HCT116 (cell line): Measurements from ENCODE around the gene ADORA1. TPM values are rescaled to one million over a fixed set of nuclear protein-coding genes. Genes with fewer than 3 reads are reported as not detected.

Experiments
- ATAC-seq: fragments of 200-7000 bp; cut with Tn5 transposase; 2 replicates; pipeline ENCODE4 v1.9.1; 2020; ENCODE audit warnings: mild to moderate bottlenecking, moderate library complexity
- BruUV-seq: library from RNA; stranded (reverse); fragments of 400-500 nt; replicated peaks from 2 replicates; lab custom pipeline; 2021; lab: Mats Ljungman, UMichigan
- CTCF ChIA-PET: fragments of 300-600 bp; sonication (Branson Sonifier 250); formaldehyde crosslinking; loops from one replicate; lab custom pipeline; 2021; ENCODE audit warnings: antibody characterized with exemption; lab: Charles Lee
- POLR2A ChIA-PET: fragments of 300-600, 350-600 bp; sonication (Branson Sonifier 250); formaldehyde crosslinking; loops from one replicate; lab custom pipeline; 2021; ENCODE audit warnings: antibody characterized with exemption; lab: Charles Lee
- RAD21 ChIA-PET, 2 experiments: fragments of 300-600 bp; sonication (Branson Sonifier 250); formaldehyde crosslinking; loops; one replicate each; lab custom pipeline; 2023; ENCODE audit warnings: low total read pairs in 2 of 2; ENCODE audit not compliant: uncharacterized antibody in 2 of 2, unreplicated experiment in 2 of 2, low non-redundant PET in 1 of 2; lab: Charles Lee
- DNase-seq: peaks from one replicate; pipeline ENCODE4 v3.0.0-alpha.2; 2010; ENCODE audit warnings: low read depth, low spot score
- H2AFZ ChIP-seq: fragments of 200-600 bp; shearing (Covaris generic), sonication (generic); 2 replicates; pipeline ENCODE4 v1.6.1; 2017; ENCODE audit warnings: low read depth, mixed run types, mixed read lengths, antibody characterized with exemption, low read length; ENCODE audit not compliant: poor library complexity, severe bottlenecking
- H3K27ac ChIP-seq: 2 replicates; pipeline ENCODE4 v1.5.1; 2012; ENCODE audit warnings: low read depth, low read length
- H3K27me3 ChIP-seq: fragments of 200-600 bp; sonication (generic); 2 replicates; pipeline ENCODE4 v1.6.1; 2016; ENCODE audit warnings: mixed run types, low read length, mixed read lengths; ENCODE audit not compliant: insufficient read depth
- H3K36me3 ChIP-seq, 2 experiments: fragments of 200-500 bp in 1 of 2; fragments of 200-600 bp in 1 of 2; sonication (Bioruptor generic) in 1 of 2; sonication (generic) in 1 of 2; 2 replicates each; pipeline versions ENCODE4 v1.5.1 to v1.6.1; 2014 to 2016; ENCODE audit warnings: low read length in 2 of 2, inconsistent platforms in 1 of 2, mixed read lengths in 1 of 2, mixed run types in 1 of 2; ENCODE audit not compliant: insufficient read depth in 2 of 2, control insufficient read depth in 1 of 2
- H3K4me1 ChIP-seq, 2 experiments: fragments of 200-600 bp in 1 of 2; sonication (generic) in 1 of 2; 2 replicates each; pipeline versions ENCODE4 v1.5.1 to v1.6.1; 2012 to 2017; ENCODE audit warnings: low read length in 2 of 2, inconsistent platforms in 1 of 2, mild to moderate bottlenecking in 1 of 2, mixed read lengths in 1 of 2, mixed run types in 1 of 2, moderate library complexity in 1 of 2; ENCODE audit not compliant: insufficient read depth in 2 of 2, control insufficient read depth in 1 of 2
- H3K4me2 ChIP-seq: fragments of 200-600 bp; sonication (generic); 2 replicates; pipeline ENCODE4 v1.6.1; 2017; ENCODE audit warnings: mixed run types, low read length, mixed read lengths
- H3K4me3 ChIP-seq, 2 experiments: fragments of 200-600 bp in 1 of 2; sonication (generic) in 1 of 2; replicated peaks in 1 of 2; 2 replicates each; pipeline ENCODE4 v1.5.1; 2011 to 2016; ENCODE audit warnings: low read length in 2 of 2, control low read depth in 1 of 2, low read depth in 1 of 2, mild to moderate bottlenecking in 1 of 2, mixed read lengths in 1 of 2, mixed run types in 1 of 2
- H3K79me2 ChIP-seq: fragments of 200-600 bp; sonication (generic); 2 replicates; pipeline ENCODE4 v1.6.1; 2017; ENCODE audit warnings: mild to moderate bottlenecking, mixed run types, low read length, moderate library complexity, mixed read lengths; ENCODE audit not compliant: insufficient read depth
- H3K9ac ChIP-seq: fragments of 200-600 bp; sonication (generic); 2 replicates; pipeline ENCODE4 v1.6.1; 2016; ENCODE audit warnings: low read length, mixed read lengths
- H3K9me2 ChIP-seq: fragments of 200-600 bp; sonication (generic), shearing (Covaris generic); 2 replicates; pipeline ENCODE4 v1.6.1; 2017; ENCODE audit warnings: mixed run types, mild to moderate bottlenecking, moderate library complexity; ENCODE audit not compliant: insufficient read depth
- H3K9me3 ChIP-seq, 2 experiments: fragments of 200-500 bp in 1 of 2; fragments of 200-600 bp in 1 of 2; sonication (Bioruptor generic) in 1 of 2; sonication (generic) in 1 of 2; 2 replicates each; pipeline ENCODE4 v1.6.1; 2014 to 2017; ENCODE audit warnings: low read length in 2 of 2, mixed read lengths in 2 of 2, inconsistent platforms in 1 of 2, low read depth in 1 of 2, mild to moderate bottlenecking in 1 of 2, mixed run types in 1 of 2, moderate library complexity in 1 of 2; ENCODE audit not compliant: control insufficient read depth in 1 of 2, insufficient read depth in 1 of 2
- H4K20me1 ChIP-seq: fragments of 200-600 bp; sonication (generic), shearing (Covaris generic); 2 replicates; pipeline ENCODE4 v1.6.1; 2017; ENCODE audit warnings: mixed run types, mild to moderate bottlenecking, moderate library complexity; ENCODE audit not compliant: insufficient read depth
- CEBPB ChIP-seq: IDR thresholded peaks from 2 replicates; pipeline ENCODE4 v1.6.1; 2012; ENCODE audit warnings: low read depth
- EGR1 ChIP-seq: IDR thresholded peaks from 2 replicates; pipeline ENCODE4 v1.6.1; 2012; ENCODE audit warnings: low read depth
- ELF1 ChIP-seq: IDR thresholded peaks from 2 replicates; pipeline ENCODE4 v1.6.1; 2012; ENCODE audit warnings: low read depth, borderline replicate concordance
- EZH2 ChIP-seq: fragments of 200-600 bp; sonication (generic); IDR thresholded peaks from 2 replicates; pipeline ENCODE4 v1.6.1; 2017; ENCODE audit warnings: antibody characterized with exemption, mixed run types
- EZH2phosphoT487 ChIP-seq: fragments of 200-600 bp; IDR thresholded peaks from 2 replicates; pipeline ENCODE4 v1.6.1; 2018; ENCODE audit warnings: antibody characterized with exemption, borderline replicate concordance
- FOSL1 ChIP-seq: IDR thresholded peaks from 2 replicates; pipeline ENCODE4 v1.6.1; 2012; ENCODE audit warnings: low read depth
- JUND ChIP-seq: IDR thresholded peaks from 2 replicates; pipeline ENCODE4 v1.6.1; 2012
- POLR2A ChIP-seq: IDR thresholded peaks from 2 replicates; pipeline ENCODE4 v1.7.0; 2011; ENCODE audit warnings: borderline replicate concordance; ENCODE audit not compliant: insufficient read depth, insufficient read length; ENCODE audit errors: extremely low read depth
- POLR2AphosphoS5 ChIP-seq: IDR thresholded peaks from 2 replicates; pipeline ENCODE4 v1.6.1; 2011; ENCODE audit warnings: mild to moderate bottlenecking, low read depth, low read length, moderate library complexity
- RAD21 ChIP-seq: IDR thresholded peaks from 2 replicates; pipeline ENCODE4 v1.6.1; 2012; ENCODE audit warnings: low read depth, mild to moderate bottlenecking
- SIN3A ChIP-seq: IDR thresholded peaks from 2 replicates; pipeline ENCODE4 v1.6.1; 2012; ENCODE audit warnings: low read depth
- SP1 ChIP-seq: IDR thresholded peaks from 2 replicates; pipeline ENCODE4 v1.6.1; 2012; ENCODE audit warnings: low read depth
- SRF ChIP-seq: IDR thresholded peaks from 2 replicates; pipeline ENCODE4 v1.6.1; 2012; ENCODE audit warnings: low read depth
- TCF7L2 ChIP-seq: IDR thresholded peaks from 2 replicates; pipeline ENCODE4 v1.7.0; 2011; ENCODE audit warnings: borderline replicate concordance, inconsistent platforms; ENCODE audit not compliant: insufficient read depth, insufficient read length; ENCODE audit errors: extremely low read depth
- YY1 ChIP-seq: IDR thresholded peaks from 2 replicates; pipeline ENCODE4 v1.6.1; 2011; ENCODE audit warnings: low read length, low read depth, moderate library complexity, mild to moderate bottlenecking; ENCODE audit not compliant: insufficient replicate concordance; ENCODE audit errors: extremely low read depth
- ZNF274 ChIP-seq: fragments of 200-500 bp; sonication (Bioruptor generic); IDR thresholded peaks from 2 replicates; pipeline ENCODE4 v1.6.1; 2014; ENCODE audit warnings: mild to moderate bottlenecking, low read depth, low read length, inconsistent platforms
- intact Hi-C: fragments of 100-400 bp; cut with micrococcal nuclease; formaldehyde crosslinking; loops from 2 replicates; pipeline ENCODE4 v1.10.0; 2022
- total RNA-seq: library from RNA; stranded (reverse); gene quantifications from one replicate; pipeline ENCODE4 v1.2.1, GENCODE V29; 2021; ENCODE audit not compliant: unreplicated experiment
- TF ChIP-seq, protein P1 (sequence below): IDR thresholded peaks from 2 replicates; pipeline ENCODE4 v1.6.1; 2011; ENCODE audit warnings: mild to moderate bottlenecking, low read length, moderate library complexity; ENCODE audit not compliant: insufficient replicate concordance; ENCODE audit errors: extremely low read depth
- TF ChIP-seq, protein P2 (sequence below): IDR thresholded peaks from 2 replicates; pipeline ENCODE4 v1.6.1; 2012; ENCODE audit warnings: low read depth
- TF ChIP-seq, protein P3 (sequence below), 3 experiments: fragments of 200-600 bp in 1 of 3; sonication (generic) in 1 of 3; IDR thresholded peaks in 2 of 3; conservative IDR thresholded peaks in 1 of 3; 2 replicates each; pipeline ENCODE4 v1.5.1; 2012 to 2017; ENCODE audit warnings: low read depth in 2 of 3, low read length in 2 of 3, antibody characterized with exemption in 1 of 3, borderline replicate concordance in 1 of 3, control low read depth in 1 of 3, mild to moderate bottlenecking in 1 of 3, mixed read lengths in 1 of 3, mixed run types in 1 of 3, moderate library complexity in 1 of 3; ENCODE audit not compliant: insufficient read depth in 1 of 3

The ADORA1 gene
- total RNA-seq, 1 experiment from 2014 or later, result 2.8 TPM

DNA sequence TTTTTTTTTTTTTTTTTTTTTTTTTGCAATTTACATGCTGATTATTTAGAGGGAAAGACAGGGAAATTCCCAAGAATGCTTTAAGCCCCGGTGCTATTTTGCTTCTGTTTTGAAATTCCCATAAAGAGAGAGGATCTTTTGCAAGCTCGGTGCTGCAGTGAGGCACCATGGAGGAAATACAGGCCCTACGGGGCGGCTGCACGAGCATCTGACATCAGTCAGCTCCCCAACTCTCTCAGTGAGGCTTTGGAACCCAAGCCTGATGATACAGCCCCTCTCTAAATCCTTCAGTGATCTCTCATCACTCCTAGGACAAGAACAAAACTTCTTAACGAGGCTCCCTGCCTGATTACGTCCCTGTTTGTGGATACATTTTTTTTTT, 59.8 kb downstream of the ADORA1 start:
- Histone ChIP-seq H3K4me2 (no peak overlapping the region), H3K9me3 (no peaks in the 10 kb centered on the region), H3K27me3 (no peaks in the 10 kb centered on the region), H3K9me2 (no peaks in the 10 kb centered on the region), H3K27ac (no peak overlapping the region), H2AFZ (no peak overlapping the region), H3K4me1 (peaks cover 0 to 24% of the 10 kb centered on the region in 2 experiments; a peak in 2 of 4 replicates), H3K79me2 (no peaks in the 10 kb centered on the region), H3K36me3 (no peaks in the 10 kb centered on the region), H3K4me3 (no peak overlapping the region), H4K20me1 (no peaks in the 10 kb centered on the region), H3K9ac (no peak overlapping the region)
- POLR2A ChIA-PET, result no interaction called here
- RAD21 ChIA-PET, result interaction anchor here in 1 of 2 experiments (0.7 kb wide), 1 partner anchor 14 kb away, joined by 7 read pairs; no protein-coding TSS in a partner anchor
- TF ChIP-seq JUND (no peak), FOSL1 (no peak), SIN3A (no peak), ELF1 (no peak), SP1 (no peak), SRF (no peak), POLR2AphosphoS5 (no peak), CEBPB (no peak), RAD21 (no peak), EZH2phosphoT487 (no peak), POLR2A (no peak), EGR1 (no peak), YY1 (no peak), TCF7L2 (no peak), ZNF274 (no peak), EZH2 (no peak)
- TF ChIP-seq, protein P1, sequence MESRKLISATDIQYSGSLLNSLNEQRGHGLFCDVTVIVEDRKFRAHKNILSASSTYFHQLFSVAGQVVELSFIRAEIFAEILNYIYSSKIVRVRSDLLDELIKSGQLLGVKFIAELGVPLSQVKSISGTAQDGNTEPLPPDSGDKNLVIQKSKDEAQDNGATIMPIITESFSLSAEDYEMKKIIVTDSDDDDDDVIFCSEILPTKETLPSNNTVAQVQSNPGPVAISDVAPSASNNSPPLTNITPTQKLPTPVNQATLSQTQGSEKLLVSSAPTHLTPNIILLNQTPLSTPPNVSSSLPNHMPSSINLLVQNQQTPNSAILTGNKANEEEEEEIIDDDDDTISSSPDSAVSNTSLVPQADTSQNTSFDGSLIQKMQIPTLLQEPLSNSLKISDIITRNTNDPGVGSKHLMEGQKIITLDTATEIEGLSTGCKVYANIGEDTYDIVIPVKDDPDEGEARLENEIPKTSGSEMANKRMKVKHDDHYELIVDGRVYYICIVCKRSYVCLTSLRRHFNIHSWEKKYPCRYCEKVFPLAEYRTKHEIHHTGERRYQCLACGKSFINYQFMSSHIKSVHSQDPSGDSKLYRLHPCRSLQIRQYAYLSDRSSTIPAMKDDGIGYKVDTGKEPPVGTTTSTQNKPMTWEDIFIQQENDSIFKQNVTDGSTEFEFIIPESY, result no peak
- TF ChIP-seq, protein P2, sequence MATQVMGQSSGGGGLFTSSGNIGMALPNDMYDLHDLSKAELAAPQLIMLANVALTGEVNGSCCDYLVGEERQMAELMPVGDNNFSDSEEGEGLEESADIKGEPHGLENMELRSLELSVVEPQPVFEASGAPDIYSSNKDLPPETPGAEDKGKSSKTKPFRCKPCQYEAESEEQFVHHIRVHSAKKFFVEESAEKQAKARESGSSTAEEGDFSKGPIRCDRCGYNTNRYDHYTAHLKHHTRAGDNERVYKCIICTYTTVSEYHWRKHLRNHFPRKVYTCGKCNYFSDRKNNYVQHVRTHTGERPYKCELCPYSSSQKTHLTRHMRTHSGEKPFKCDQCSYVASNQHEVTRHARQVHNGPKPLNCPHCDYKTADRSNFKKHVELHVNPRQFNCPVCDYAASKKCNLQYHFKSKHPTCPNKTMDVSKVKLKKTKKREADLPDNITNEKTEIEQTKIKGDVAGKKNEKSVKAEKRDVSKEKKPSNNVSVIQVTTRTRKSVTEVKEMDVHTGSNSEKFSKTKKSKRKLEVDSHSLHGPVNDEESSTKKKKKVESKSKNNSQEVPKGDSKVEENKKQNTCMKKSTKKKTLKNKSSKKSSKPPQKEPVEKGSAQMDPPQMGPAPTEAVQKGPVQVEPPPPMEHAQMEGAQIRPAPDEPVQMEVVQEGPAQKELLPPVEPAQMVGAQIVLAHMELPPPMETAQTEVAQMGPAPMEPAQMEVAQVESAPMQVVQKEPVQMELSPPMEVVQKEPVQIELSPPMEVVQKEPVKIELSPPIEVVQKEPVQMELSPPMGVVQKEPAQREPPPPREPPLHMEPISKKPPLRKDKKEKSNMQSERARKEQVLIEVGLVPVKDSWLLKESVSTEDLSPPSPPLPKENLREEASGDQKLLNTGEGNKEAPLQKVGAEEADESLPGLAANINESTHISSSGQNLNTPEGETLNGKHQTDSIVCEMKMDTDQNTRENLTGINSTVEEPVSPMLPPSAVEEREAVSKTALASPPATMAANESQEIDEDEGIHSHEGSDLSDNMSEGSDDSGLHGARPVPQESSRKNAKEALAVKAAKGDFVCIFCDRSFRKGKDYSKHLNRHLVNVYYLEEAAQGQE, result no peak
- TF ChIP-seq, protein P3, sequence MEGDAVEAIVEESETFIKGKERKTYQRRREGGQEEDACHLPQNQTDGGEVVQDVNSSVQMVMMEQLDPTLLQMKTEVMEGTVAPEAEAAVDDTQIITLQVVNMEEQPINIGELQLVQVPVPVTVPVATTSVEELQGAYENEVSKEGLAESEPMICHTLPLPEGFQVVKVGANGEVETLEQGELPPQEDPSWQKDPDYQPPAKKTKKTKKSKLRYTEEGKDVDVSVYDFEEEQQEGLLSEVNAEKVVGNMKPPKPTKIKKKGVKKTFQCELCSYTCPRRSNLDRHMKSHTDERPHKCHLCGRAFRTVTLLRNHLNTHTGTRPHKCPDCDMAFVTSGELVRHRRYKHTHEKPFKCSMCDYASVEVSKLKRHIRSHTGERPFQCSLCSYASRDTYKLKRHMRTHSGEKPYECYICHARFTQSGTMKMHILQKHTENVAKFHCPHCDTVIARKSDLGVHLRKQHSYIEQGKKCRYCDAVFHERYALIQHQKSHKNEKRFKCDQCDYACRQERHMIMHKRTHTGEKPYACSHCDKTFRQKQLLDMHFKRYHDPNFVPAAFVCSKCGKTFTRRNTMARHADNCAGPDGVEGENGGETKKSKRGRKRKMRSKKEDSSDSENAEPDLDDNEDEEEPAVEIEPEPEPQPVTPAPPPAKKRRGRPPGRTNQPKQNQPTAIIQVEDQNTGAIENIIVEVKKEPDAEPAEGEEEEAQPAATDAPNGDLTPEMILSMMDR (IDR thresholded peaks at IDR 0.05 in 2 of 3, conservative IDR thresholded peaks at IDR 0.05 in 1 of 3; ENCODE audit: borderline replicate concordance in 1 of 3, insufficient read depth in 1 of 3, low read depth in 2 of 3, low read length in 2 of 3), result no peak
- intact Hi-C loops, result no loop called here
- BruUV-seq, result no TSS peak
- ATAC-seq (no peak), DNase-seq (no peak)
- CTCF ChIA-PET, result interaction anchor here (0.8 kb wide), 1 partner anchor 15 kb away, joined by 6 read pairs; no protein-coding TSS in a partner anchor
